Tibial nerve (tissue), 4 donors: ENCODE data around the gene OTX1.

Source experiments
- CTCF ChIP-seq, 5 experiments: fragments of 200-600 bp in 3 of 5; fragments of 450-650 bp in 2 of 5; sonication (generic) in 3 of 5; IDR thresholded peaks; one replicate each; pipeline ENCODE4 v1.5.1; 2016 to 2019; ENCODE audit warnings: antibody characterized with exemption in 5 of 5, mild to moderate bottlenecking in 3 of 5, moderate library complexity in 2 of 5
- EP300 ChIP-seq, 2 donors: sonication (generic); formaldehyde crosslinking; IDR thresholded peaks; one replicate each; pipeline ENCODE4 v1.6.1; 2017; ENCODE audit warnings: antibody characterized with exemption in 2 of 2, mild to moderate bottlenecking in 1 of 2
- POLR2A ChIP-seq, 2 donors: fragments of 450-650 bp; IDR thresholded peaks; one replicate each; pipeline ENCODE4 v1.6.1; 2017; ENCODE audit warnings: antibody characterized with exemption in 2 of 2, mild to moderate bottlenecking in 2 of 2, moderate library complexity in 2 of 2

GRCh38 chr2:63071664-63072063, 21.0 kb downstream of the OTX1 start:
- TF ChIP-seq POLR2A (IDR thresholded peaks at IDR 0.05) (no peak), CTCF (IDR thresholded peaks at IDR 0.05) (no peak), EP300 (IDR thresholded peaks at IDR 0.05) (no peak)
